ENCODE measurements around the gene IQSEC2. TPM values are rescaled to one million over a fixed set of nuclear protein-coding genes. Genes with fewer than 3 reads are reported as not detected.

The IQSEC2 gene
- total and polyA plus RNA-seq, 2 donors (not counting 1 experiment from before 2014, with no cell fraction given) = 0.58 to 0.94 TPM

GRCh38 chrX:53321230-53321942 lies 40.0 kb upstream of the IQSEC2 start:
- H3K4me2 ChIP-seq (replicated peaks; ENCODE audit: low read depth, low read length, poor library complexity, severe bottlenecking) = peak overlapping the region; percentile 92
- H3K27ac ChIP-seq (ENCODE audit: low read length in 2 of 2) = no peak overlapping the region
- ATAC-seq (ENCODE audit: low read depth) = peak; percentile 48
- no peaks in the 10 kb centered on the region for H3K9me3 ChIP-seq (ENCODE audit: control extremely low read depth in 1 of 3, control insufficient read depth in 2 of 3, insufficient read depth in 1 of 3, low read length in 2 of 3)
- H2AFZ ChIP-seq (ENCODE audit: insufficient read depth, low read depth, low read length, poor library complexity, severe bottlenecking) = peak overlapping the region; percentile 72
- TF ChIP-seq EZH2 (IDR thresholded peaks at IDR 0.05; ENCODE audit: borderline replicate concordance, insufficient read depth, low read depth, low read length, poor library complexity, severe bottlenecking) (no peak), CTCF (IDR thresholded peaks at IDR 0.05) (no peak)
- H3K79me2 ChIP-seq (ENCODE audit: control insufficient read depth, insufficient read depth, low read length) = no peaks in the 10 kb centered on the region
- ChIA-PET POLR2A (interaction anchor here (0.9 kb wide), 1 partner anchor 9 kb away, joined by 3 read pairs; no protein-coding TSS in a partner anchor), CTCF (interaction anchor here (1.1 to 1.5 kb wide), 2 partner anchors 114 to 124 kb away, joined by 5 to 7 read pairs; no protein-coding TSS in a partner anchor)
- peak overlapping the region in 3 of 5 experiments; percentile 47 to 62 (median 52) for H3K4me3 ChIP-seq (ENCODE audit: control extremely low read depth in 1 of 5, extremely low read depth in 1 of 5, insufficient read depth in 1 of 5, low read depth in 2 of 5, low read length in 4 of 5)
- no peaks in the 10 kb centered on the region for H3K36me3 ChIP-seq (replicated peaks in 1 of 2; ENCODE audit: control extremely low read depth in 1 of 2, control insufficient read depth in 1 of 2, extremely low read depth in 1 of 2, insufficient read depth in 2 of 2, low read length in 1 of 2)
- intact Hi-C loops (cut with micrococcal nuclease) = no loop called here
- H3K9ac ChIP-seq (ENCODE audit: low read length) = peak overlapping the region; percentile 57
- H3K9me3 Mint-ChIP-seq (ENCODE audit: insufficient read depth) = no peaks in the 10 kb centered on the region
- peaks cover 15% of the 10 kb centered on the region for H3K4me1 Mint-ChIP-seq
- no peaks in the 10 kb centered on the region for H4K20me1 ChIP-seq (ENCODE audit: control insufficient read depth, insufficient read depth, low read length, poor library complexity, severe bottlenecking)
- H3K27ac Mint-ChIP-seq = no peak overlapping the region
- DNase-seq = no peak
- H3K4me1 ChIP-seq (ENCODE audit: control insufficient read depth in 2 of 2, insufficient read depth in 2 of 2, low read length in 2 of 2) = peaks cover 19 to 38% of the 10 kb centered on the region in 2 donors
- WGBS (ENCODE audit: insufficient coverage) = 4% methylated on average over 17 of the region's 56 CpGs
- H3K27me3 ChIP-seq (replicated peaks in 1 of 4; ENCODE audit: control extremely low read depth in 1 of 4, control insufficient read depth in 3 of 4, insufficient read depth in 4 of 4, low read length in 3 of 4) = peaks cover 0 to 52% (median 32%) of the 10 kb centered on the region in 4 experiments
- H3K27me3 Mint-ChIP-seq = peaks cover 49% of the 10 kb centered on the region
- peak overlapping the region; percentile 80 for H3K4me3 Mint-ChIP-seq
